Astrocyte of the spinal cord (primary cell): Measurements from ENCODE around the gene SLC9A7.

Source experiments
- DNase-seq: peaks from one replicate; pipeline ENCODE4 v3.0.0; 2011; ENCODE audit warnings: low read depth, low spot score
- H3K4me3 ChIP-seq: 2 replicates; pipeline ENCODE4 v1.5.1; 2011; ENCODE audit warnings: low read depth, mild to moderate bottlenecking, low read length, moderate library complexity
- in situ Hi-C: cut with HindIII; loops from 2 replicates; pipeline ENCODE4 v1.10.0; 2017; ENCODE audit warnings: low sequenced_read_pairs
- TF ChIP-seq, protein P1 (sequence below): IDR thresholded peaks from 2 replicates; pipeline ENCODE4 v1.5.1; 2012; ENCODE audit warnings: low read depth, mild to moderate bottlenecking, low read length, inconsistent platforms

The SLC9A7 gene

GRCh38 chrX:46575991-46576392, 182.9 kb downstream of the SLC9A7 start:
- in situ Hi-C loops, result no loop called here
- DNase-seq, result no peak
- TF ChIP-seq, protein P1, sequence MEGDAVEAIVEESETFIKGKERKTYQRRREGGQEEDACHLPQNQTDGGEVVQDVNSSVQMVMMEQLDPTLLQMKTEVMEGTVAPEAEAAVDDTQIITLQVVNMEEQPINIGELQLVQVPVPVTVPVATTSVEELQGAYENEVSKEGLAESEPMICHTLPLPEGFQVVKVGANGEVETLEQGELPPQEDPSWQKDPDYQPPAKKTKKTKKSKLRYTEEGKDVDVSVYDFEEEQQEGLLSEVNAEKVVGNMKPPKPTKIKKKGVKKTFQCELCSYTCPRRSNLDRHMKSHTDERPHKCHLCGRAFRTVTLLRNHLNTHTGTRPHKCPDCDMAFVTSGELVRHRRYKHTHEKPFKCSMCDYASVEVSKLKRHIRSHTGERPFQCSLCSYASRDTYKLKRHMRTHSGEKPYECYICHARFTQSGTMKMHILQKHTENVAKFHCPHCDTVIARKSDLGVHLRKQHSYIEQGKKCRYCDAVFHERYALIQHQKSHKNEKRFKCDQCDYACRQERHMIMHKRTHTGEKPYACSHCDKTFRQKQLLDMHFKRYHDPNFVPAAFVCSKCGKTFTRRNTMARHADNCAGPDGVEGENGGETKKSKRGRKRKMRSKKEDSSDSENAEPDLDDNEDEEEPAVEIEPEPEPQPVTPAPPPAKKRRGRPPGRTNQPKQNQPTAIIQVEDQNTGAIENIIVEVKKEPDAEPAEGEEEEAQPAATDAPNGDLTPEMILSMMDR, result no peak
- peak overlapping the region; percentile 40 for H3K4me3 ChIP-seq

GRCh38 chrX:46575586-46575985, 183.3 kb downstream of the SLC9A7 start:
- no peak for DNase-seq
- TF ChIP-seq, protein P1, result no peak
- in situ Hi-C loops, result no loop called here
- peak overlapping the region; percentile 40 for H3K4me3 ChIP-seq

GRCh38 chrX:46574774-46575381, 184.0 kb downstream of the SLC9A7 start:
- no peak for DNase-seq
- TF ChIP-seq, protein P1, result no peak
- peak overlapping the region; percentile 52 for H3K4me3 ChIP-seq
- in situ Hi-C loops, result no loop called here

GRCh38 chrX:46573892-46574773, 184.8 kb downstream of the SLC9A7 start:
- peak; percentile 56 for DNase-seq
- H3K4me3 ChIP-seq, result peak overlapping the region; percentile 52
- TF ChIP-seq, protein P1, result no peak
- in situ Hi-C loops, result no loop called here

GRCh38 chrX:46573331-46573891, 185.5 kb downstream of the SLC9A7 start, which contains the start of gene CHST7:
CHST7 (plus strand) TSS chrX:46573765; CDS start chrX:46573932, 167 bp downstream.
- peak; percentile 69 for DNase-seq
- TF ChIP-seq, protein P1, result peak; percentile 47
- peak within 1 kb of the TSS; percentile 52 for H3K4me3 ChIP-seq
- in situ Hi-C loops, result no loop called here

- in situ Hi-C loops, result no loop called here
- DNase-seq, result no peak
- TF ChIP-seq, protein P1, result no peak
- H3K4me3 ChIP-seq, result no peak overlapping the region
Observed at GRCh38 chrX:46572340-46572936, 186.5 kb downstream of the SLC9A7 start.
